Mucosa of descending colon (tissue), 3 donors: Measurements from ENCODE around the gene SOS1. TPM values are rescaled to one million over a fixed set of nuclear protein-coding genes. Genes with fewer than 3 reads are reported as not detected.

Experiments used
- ATAC-seq: fragments of 200-7000 bp; cut with Tn5 transposase; one replicate; pipeline ENCODE4 v1.9.1; 2020; ENCODE audit warnings: mild to moderate bottlenecking, moderate library complexity
- DNase-seq, 3 donors: peaks; one replicate each; pipeline ENCODE4 v3.0.0-alpha.2; 2020
- H3K36me3 ChIP-seq: fragments of 200-600 bp; one replicate; pipeline ENCODE4 v1.8.0; 2021; ENCODE audit warnings: low read depth, mild to moderate bottlenecking
- H3K4me1 ChIP-seq: fragments of 200-600 bp; one replicate; pipeline ENCODE4 v1.8.0; 2021; ENCODE audit warnings: low read depth, mild to moderate bottlenecking
- H3K4me3 ChIP-seq: fragments of 200-600 bp; one replicate; pipeline ENCODE4 v1.8.0; 2021; ENCODE audit warnings: mild to moderate bottlenecking
- H3K9me3 ChIP-seq: fragments of 200-600 bp; one replicate; pipeline ENCODE4 v1.8.0; 2021; ENCODE audit warnings: mild to moderate bottlenecking
- intact Hi-C, 2 donors: fragments of 100-400 bp; cut with DNase I in 1 of 2; cut with micrococcal nuclease in 1 of 2; formaldehyde crosslinking; loops; one replicate each; pipeline versions ENCODE4 v1.11.0 to v1.11.1; 2022; cut with DNase I, micrococcal nuclease
- total RNA-seq, 3 donors: library from RNA; stranded (reverse); fragmentation: NEBNext Ultra II Directional in 2 of 3; extraction: Animal tissue kit (Norgen Biotek cat#: 25700) in 2 of 3; gene quantifications; one replicate each; pipeline versions ENCODE4 v1.2.1 to v1.2.4, GENCODE V29; 2021 to 2023
- TF ChIP-seq, protein P1 (sequence below): fragments of 200-600 bp; IDR thresholded peaks from one replicate; pipeline ENCODE4 v1.8.0; 2022; ENCODE audit warnings: antibody characterized with exemption, mild to moderate bottlenecking
- donor health status: DM: no; HTN: no; CAD: no; lungs with moderate emphysema.
- donor health status: DM: no; HTN: no; CAD: no.
- donor health status: DM: no; HTN: yes; CAD: no.

SOS1 gene
- total RNA-seq, 3 donors from 2014 or later, result 38.8 to 44.2 (median 39.8) TPM

DNA sequence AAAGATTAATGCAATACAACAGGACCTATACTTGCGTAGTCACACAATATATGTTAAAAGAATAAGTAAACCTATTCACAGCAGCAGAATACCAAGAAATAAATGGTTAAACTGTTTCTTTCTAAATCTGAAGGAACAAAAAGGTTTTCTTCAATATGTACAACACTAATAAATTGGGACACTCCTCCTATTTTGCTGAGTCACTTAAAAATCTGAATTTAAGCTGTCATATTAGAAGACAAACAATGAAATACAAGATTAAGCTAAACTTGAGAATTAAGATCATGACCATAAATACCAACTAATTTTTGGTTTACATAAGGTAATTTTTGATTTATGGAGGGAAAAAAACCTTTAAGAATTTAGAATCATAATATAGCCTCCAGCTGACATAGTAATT is 138.4 kb downstream of the SOS1 start:
- DNase-seq, result no peak
- TF ChIP-seq, protein P1, sequence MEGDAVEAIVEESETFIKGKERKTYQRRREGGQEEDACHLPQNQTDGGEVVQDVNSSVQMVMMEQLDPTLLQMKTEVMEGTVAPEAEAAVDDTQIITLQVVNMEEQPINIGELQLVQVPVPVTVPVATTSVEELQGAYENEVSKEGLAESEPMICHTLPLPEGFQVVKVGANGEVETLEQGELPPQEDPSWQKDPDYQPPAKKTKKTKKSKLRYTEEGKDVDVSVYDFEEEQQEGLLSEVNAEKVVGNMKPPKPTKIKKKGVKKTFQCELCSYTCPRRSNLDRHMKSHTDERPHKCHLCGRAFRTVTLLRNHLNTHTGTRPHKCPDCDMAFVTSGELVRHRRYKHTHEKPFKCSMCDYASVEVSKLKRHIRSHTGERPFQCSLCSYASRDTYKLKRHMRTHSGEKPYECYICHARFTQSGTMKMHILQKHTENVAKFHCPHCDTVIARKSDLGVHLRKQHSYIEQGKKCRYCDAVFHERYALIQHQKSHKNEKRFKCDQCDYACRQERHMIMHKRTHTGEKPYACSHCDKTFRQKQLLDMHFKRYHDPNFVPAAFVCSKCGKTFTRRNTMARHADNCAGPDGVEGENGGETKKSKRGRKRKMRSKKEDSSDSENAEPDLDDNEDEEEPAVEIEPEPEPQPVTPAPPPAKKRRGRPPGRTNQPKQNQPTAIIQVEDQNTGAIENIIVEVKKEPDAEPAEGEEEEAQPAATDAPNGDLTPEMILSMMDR, result no peak
- intact Hi-C loops, result no loop called here
- no peaks in the 10 kb centered on the region for H3K36me3 ChIP-seq
- H3K4me3 ChIP-seq, result no peak overlapping the region
- no peaks in the 10 kb centered on the region for H3K4me1 ChIP-seq
- no peak for ATAC-seq
- H3K9me3 ChIP-seq, result no peaks in the 10 kb centered on the region

DNA sequence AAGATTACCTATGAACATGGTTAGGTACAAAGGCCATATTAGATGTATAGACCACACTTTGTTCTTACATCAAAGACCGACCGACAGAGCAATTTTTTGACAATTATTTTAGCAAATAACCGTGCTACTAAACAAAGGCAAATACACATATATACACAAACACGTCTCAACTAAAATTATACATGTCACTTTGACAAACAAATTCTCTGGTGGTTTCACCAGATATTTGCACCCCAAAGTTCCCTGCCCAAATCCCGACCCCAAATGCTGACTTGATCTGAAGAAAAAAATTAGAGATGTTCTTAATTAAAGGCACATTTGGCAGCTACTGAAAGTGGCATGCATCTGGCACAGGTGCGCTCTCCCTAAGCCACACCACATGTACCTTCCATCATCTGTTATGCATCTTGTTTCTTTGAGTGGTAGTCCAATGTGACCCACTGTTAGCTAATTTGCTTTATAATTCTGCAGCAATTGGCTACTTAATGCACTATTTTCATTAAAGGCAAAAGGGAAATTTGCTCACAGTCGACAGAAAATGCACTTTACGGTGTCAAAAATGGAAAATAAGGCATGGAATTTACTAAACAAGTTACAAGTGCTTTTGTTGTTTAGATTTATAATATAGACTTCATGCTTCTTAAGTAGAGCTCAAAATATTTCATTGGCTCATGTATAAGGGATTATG is 139.0 kb downstream of the SOS1 start:
- H3K36me3 ChIP-seq, result no peaks in the 10 kb centered on the region
- DNase-seq (no peak), ATAC-seq (no peak)
- no peaks in the 10 kb centered on the region for H3K9me3 ChIP-seq
- TF ChIP-seq, protein P1, result no peak
- H3K4me3 ChIP-seq, result no peak overlapping the region
- intact Hi-C loops, result no loop called here
- no peaks in the 10 kb centered on the region for H3K4me1 ChIP-seq

DNA sequence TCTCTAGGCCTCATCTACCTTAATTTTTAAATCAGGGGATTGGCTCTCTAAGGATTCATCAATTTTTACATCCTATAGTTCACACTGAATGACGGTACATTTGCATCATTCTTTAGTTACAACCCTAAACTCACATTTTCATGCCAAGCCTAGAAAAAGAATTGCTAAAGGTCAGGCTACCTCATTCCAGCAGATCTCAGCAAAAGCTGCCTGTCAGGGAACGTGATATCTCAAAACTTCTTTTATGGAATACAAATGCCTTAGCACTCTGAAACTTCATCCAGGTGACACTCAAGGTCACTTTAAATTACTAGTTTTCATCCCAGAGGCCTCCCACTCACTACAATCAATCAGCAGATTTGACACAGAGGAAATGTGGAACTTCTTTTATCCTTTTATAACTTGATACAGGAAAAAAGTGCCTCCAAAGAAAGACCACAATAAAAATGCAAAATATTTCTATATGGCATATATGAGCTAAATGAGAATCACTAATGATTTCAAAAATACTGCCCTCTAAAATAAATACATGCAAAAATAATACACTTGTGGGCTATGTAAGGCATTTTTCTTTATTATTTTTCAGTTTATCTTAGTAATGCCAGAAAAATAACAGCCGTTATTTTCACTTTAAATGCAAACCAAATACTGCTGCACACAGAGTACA is 139.7 kb downstream of the SOS1 start:
- intact Hi-C loops, result no loop called here
- no peak for ATAC-seq

DNA sequence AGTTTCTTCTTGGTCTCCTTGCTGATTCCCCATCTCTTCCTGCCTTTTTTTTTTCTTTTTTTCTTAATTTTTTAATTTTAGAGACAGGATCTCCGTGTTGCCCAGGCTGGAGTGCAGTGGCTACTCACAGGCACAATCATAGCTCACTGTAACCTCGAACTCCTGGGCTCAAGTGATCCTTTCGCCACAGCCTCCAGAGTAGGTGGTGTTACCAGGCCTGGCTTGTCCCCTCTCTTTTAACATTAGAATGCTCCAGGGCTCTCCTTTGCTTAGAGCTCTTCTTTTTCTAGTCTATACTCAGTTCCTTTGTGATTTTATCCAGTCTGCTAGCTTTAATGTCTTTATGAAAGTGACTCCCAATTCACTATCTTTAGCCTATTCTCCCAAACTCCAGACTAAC is 141.9 kb downstream of the SOS1 start:
- no peak for DNase-seq
- Histone ChIP-seq H3K36me3 (no peaks in the 10 kb centered on the region), H3K4me1 (no peaks in the 10 kb centered on the region), H3K9me3 (no peaks in the 10 kb centered on the region), H3K4me3 (no peak overlapping the region)
- intact Hi-C loops, result no loop called here
- TF ChIP-seq, protein P1, result no peak
- no peak for ATAC-seq

More for the DNA sequence above, 139.7 kb downstream of the SOS1 start:
- H3K36me3 ChIP-seq, result no peaks in the 10 kb centered on the region
- DNase-seq, result no peak
- no peaks in the 10 kb centered on the region for H3K9me3 ChIP-seq
- H3K4me3 ChIP-seq, result no peak overlapping the region
- no peaks in the 10 kb centered on the region for H3K4me1 ChIP-seq
- TF ChIP-seq, protein P1, result no peak

DNA sequence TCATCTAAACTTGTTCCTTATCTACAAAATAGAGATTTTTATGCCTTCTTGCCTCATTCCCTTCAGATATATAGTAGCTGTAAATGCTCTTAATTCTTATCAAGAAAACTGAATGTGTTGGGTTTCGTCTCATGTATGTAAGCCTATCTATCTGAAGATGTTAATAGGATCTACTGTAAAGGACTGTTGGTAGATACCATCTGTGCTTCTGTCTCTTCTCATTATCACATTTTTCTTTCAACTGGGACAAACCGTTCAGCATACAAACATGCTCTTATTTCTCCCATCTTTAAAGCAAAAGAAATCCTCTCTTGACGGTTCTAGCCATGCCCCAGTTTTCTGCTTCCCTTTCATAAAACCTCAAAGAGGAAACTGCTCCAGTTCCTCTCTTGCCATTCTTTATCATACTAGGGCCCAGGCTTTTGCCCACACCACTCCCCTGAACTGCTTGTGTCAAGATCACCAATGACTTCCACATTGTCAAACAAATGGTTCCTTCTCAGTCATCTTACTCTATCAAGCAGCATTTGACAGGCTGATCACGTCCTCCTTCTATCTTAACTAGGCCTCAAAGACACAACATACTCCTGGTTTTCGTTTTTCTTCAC is 142.5 kb downstream of the SOS1 start:
- H3K4me1 ChIP-seq, result no peaks in the 10 kb centered on the region
- ATAC-seq, result no peak
- H3K36me3 ChIP-seq, result no peaks in the 10 kb centered on the region
- DNase-seq, result no peak
- intact Hi-C loops, result no loop called here
- TF ChIP-seq, protein P1, result no peak
- no peaks in the 10 kb centered on the region for H3K9me3 ChIP-seq
- no peak overlapping the region for H3K4me3 ChIP-seq
